Heart left ventricle (tissue), 16 donors: Measurements from ENCODE around the gene OGFRL1. TPM values are rescaled to one million over a fixed set of nuclear protein-coding genes. Genes with fewer than 3 reads are reported as not detected.
A peak's percentile ranks its signal among the peaks of the same experiment; 100 is the strongest.

Experiments
- ATAC-seq, 4 donors: fragments of 200-7000 bp; cut with Tn5 transposase; one replicate each; pipeline ENCODE4 v1.9.1; 2020 to 2022; ENCODE audit warnings: moderate library complexity in 4 of 4, mild to moderate bottlenecking in 3 of 4, moderate number of reproducible peaks in 1 of 4
- DNase-seq, 5 donors: peaks; one replicate each; pipeline ENCODE4 v3.0.0-alpha.2; 2020
- H3K27ac ChIP-seq, 12 donors: fragments of 200-600 bp; sonication (generic) in 4 of 12; one replicate each; pipeline versions ENCODE4 v1.5.0 to v1.8.0; 2016 to 2022; ENCODE audit warnings: mild to moderate bottlenecking in 2 of 12
- H3K27me3 ChIP-seq, 9 donors: fragments of 200-600 bp; sonication (generic) in 2 of 9; one replicate each; pipeline versions ENCODE4 v1.5.1 to v1.8.0; 2016 to 2022; ENCODE audit warnings: mild to moderate bottlenecking in 3 of 9
- H3K36me3 ChIP-seq, 9 donors: fragments of 200-600 bp; sonication (generic) in 2 of 9; one replicate each; pipeline versions ENCODE4 v1.5.0 to v1.8.0; 2018 to 2022; ENCODE audit warnings: mild to moderate bottlenecking in 2 of 9
- H3K4me1 ChIP-seq, 12 donors: fragments of 200-600 bp; sonication (generic) in 4 of 12; one replicate each; pipeline versions ENCODE4 v1.5.0 to v1.8.0; 2016 to 2022; ENCODE audit warnings: mild to moderate bottlenecking in 3 of 12
- H3K4me3 ChIP-seq, 12 donors: fragments of 200-600 bp; sonication (generic) in 4 of 12; one replicate each; pipeline versions ENCODE4 v1.5.0 to v1.8.0; 2017 to 2022; ENCODE audit warnings: mild to moderate bottlenecking in 9 of 12, moderate library complexity in 4 of 12
- H3K9me3 ChIP-seq, 12 donors: fragments of 200-600 bp; sonication (generic) in 4 of 12; one replicate each; pipeline versions ENCODE4 v1.5.0 to v1.8.0; 2016 to 2022; ENCODE audit warnings: mild to moderate bottlenecking in 1 of 12
- CTCF ChIP-seq, 12 donors: fragments of 200-600 bp; sonication (generic) in 4 of 12; IDR thresholded peaks; one replicate each; pipeline versions ENCODE4 v1.5.0 to v1.8.0; 2018 to 2022; ENCODE audit warnings: antibody characterized with exemption in 12 of 12, mild to moderate bottlenecking in 5 of 12
- POLR2A ChIP-seq, 2 donors: fragments of 450-650 bp; IDR thresholded peaks; one replicate each; pipeline ENCODE4 v1.6.1; 2017; ENCODE audit warnings: antibody characterized with exemption in 2 of 2, mild to moderate bottlenecking in 2 of 2, moderate library complexity in 2 of 2
- WGBS, 4 donors: extraction: QIAGEN DNeasy Blood & Tissue Kit in 2 of 4; methylation state at CpG; one replicate each; pipeline versions ENCODE4 v1.1.5 to v1.1.7; 2013 to 2018; 5-methylcytosine and 5-hydroxymethylcytosine counted together
- intact Hi-C, 10 donors: fragments of 100-400 bp; cut with DNase I; formaldehyde crosslinking; loops; one replicate each; pipeline versions ENCODE4 v1.11.1 to v1.14.2; 2022
- polyA plus RNA-seq, 2 donors: library from polyadenylated mRNA; stranded (reverse); fragments of 200-250 nt; gene quantifications; one replicate each; pipeline ENCODE4 v1.2.3, GENCODE V29; 2013
- total RNA-seq, 9 donors: library from RNA; depleted of rRNA in 2 of 9; stranded (reverse); fragments of >200 nt in 2 of 9; fragmentation: NEBNext Ultra II Directional in 3 of 9; extraction: Animal tissue kit (Norgen Biotek cat#: 25700) in 3 of 9; gene quantifications; one replicate each; pipeline versions ENCODE4 v1.1.0 to v1.2.4, GENCODE V29; 2016 to 2023
- donor health status: ischemic (EF 13 %, LVEDD 7.1; RV severe dilation, severe dysfunction).
- donor health status: healthy with polysubstance abuse.
- donor health status: DM: no; HTN: yes; CAD: no.
- donor health status: DM: no; HTN: no; CAD: no.
- donor health status: ischemic (EF 25% LVEDD 6.9; RV normal size, moderate dysfunction).
- donor health status: ischemic (EF 25% LVEDD 5.7; RV mildly dilated, moderate dysfunction).
- donor health status: healthy.
- donor health status: DM: yes; HTN: yes; CAD: no.
- donor health status: ischemic (EF 35%, LVEDD 5.7; RV mildly dilated, moderate dysfunction).
- donor health status: nonischemic (EF 11% LVEDD 7.7; RV severe dilation, severe dysfunction).
- donor health status: DM: yes; HTN: yes; CAD: no.
- donor health status: PGD.
- donor health status: ischemic (EF 29% LVEDD 5.4; RV normal size, mild dysfunction).
- donor health status: nonischemic (EF 23%, LVEDD 6.1; RV moderate dilation, normal function).

The OGFRL1 gene
- total and polyA plus RNA-seq, 11 donors = 2.7 to 18.5 (median 7.7) TPM

- peaks cover 0 to 52% (median 24%) of the 10 kb centered on the region in 12 donors for H3K4me1 ChIP-seq
- H3K9me3 ChIP-seq = no peaks in the 10 kb centered on the region
Observed at GRCh38 chr6:71287038-71287437, 1.6 kb upstream of the OGFRL1 start.

GRCh38 chr6:71287926-71288227, 734 bp upstream of the OGFRL1 start:
- intact Hi-C loops = loop anchor here in 7 of 10 donors (2.0 to 10.0 kb wide), 7 partner anchors 37 to 197 kb away; no protein-coding TSS in a partner anchor
- Histone ChIP-seq H3K4me1 (peaks cover 0 to 60% (median 25%) of the 10 kb centered on the region in 12 donors), H3K4me3 (peak overlapping the region in 11 of 12 donors; percentile 66 to 91 (median 77)), H3K27me3 (no peaks in the 10 kb centered on the region), H3K9me3 (no peaks in the 10 kb centered on the region), H3K27ac (peak overlapping the region; percentile 85 to 98 (median 94)), H3K36me3 (peaks cover 0 to 2% (median 0%) of the 10 kb centered on the region in 9 donors)
- peak; percentile 3 to 28 (median 16) for ATAC-seq
- no peak for TF ChIP-seq POLR2A (IDR thresholded peaks at IDR 0.05)
- no peak for TF ChIP-seq CTCF (IDR thresholded peaks at IDR 0.05)
- no peak for DNase-seq
- 19 to 31% (median 28%) methylated on average over 5 of the region's 5 CpGs for WGBS, 4 donors

More at GRCh38 chr6:71287038-71287437, 1.6 kb upstream of the OGFRL1 start:
- TF ChIP-seq POLR2A (IDR thresholded peaks at IDR 0.05) (no peak), CTCF (IDR thresholded peaks at IDR 0.05) (no peak)
- peak overlapping the region in 11 of 12 donors; percentile 16 to 98 (median 94) for H3K27ac ChIP-seq
- no peaks in the 10 kb centered on the region for H3K27me3 ChIP-seq
- peak overlapping the region in 2 of 12 donors; percentile 67 to 91 for H3K4me3 ChIP-seq
- intact Hi-C loops = loop anchor here in 7 of 10 donors (2.0 to 10.0 kb wide), 7 partner anchors 36 to 198 kb away; no protein-coding TSS in a partner anchor
- no peaks in the 10 kb centered on the region for H3K36me3 ChIP-seq
- DNase-seq (peak in 3 of 5 donors; percentile 25 to 39 (median 34)), ATAC-seq (peak in 3 of 4 donors; percentile 10 to 54 (median 18))
- 74 to 90% (median 79%) methylated on average over 7 of the region's 7 CpGs for WGBS, 4 donors

GRCh38 chr6:71289039-71289801, 609 bp downstream of the OGFRL1 start:
- peaks cover 0 to 16% (median 0%) of the 10 kb centered on the region in 9 donors for H3K36me3 ChIP-seq
- peak; percentile 11 to 73 (median 46) for DNase-seq
- no peaks in the 10 kb centered on the region for H3K9me3 ChIP-seq
- H3K4me1 ChIP-seq = peaks cover 0 to 73% (median 29%) of the 10 kb centered on the region in 12 donors
- intact Hi-C loops = loop anchor here in 8 of 10 donors (1.0 to 10.0 kb wide), 8 partner anchors 38 to 196 kb away; no protein-coding TSS in a partner anchor
- TF ChIP-seq CTCF (IDR thresholded peaks at IDR 0.05) = peak in 1 of 12 donors; percentile 2
- TF ChIP-seq POLR2A (IDR thresholded peaks at IDR 0.05) = no peak
- 3 to 9% (median 5%) methylated on average over 20 to 57 of the region's 57 CpGs for WGBS, 4 donors
- peak overlapping the region; percentile 85 to 98 (median 94) for H3K27ac ChIP-seq
- peak overlapping the region; percentile 55 to 91 (median 76) for H3K4me3 ChIP-seq
- ATAC-seq = peak in 2 of 4 donors; percentile 24 to 35
- no peaks in the 10 kb centered on the region for H3K27me3 ChIP-seq

- peak overlapping the region in 10 of 12 donors; percentile 32 to 98 (median 94) for H3K27ac ChIP-seq
- WGBS, 4 donors = 65 to 85% (median 70%) methylated on average over 5 of the region's 5 CpGs
- H3K9me3 ChIP-seq = no peaks in the 10 kb centered on the region
- TF ChIP-seq CTCF (IDR thresholded peaks at IDR 0.05) (no peak), POLR2A (IDR thresholded peaks at IDR 0.05) (no peak)
- H3K36me3 ChIP-seq = peaks cover 0 to 20% (median 5%) of the 10 kb centered on the region in 9 donors
- H3K4me3 ChIP-seq = peak overlapping the region in 11 of 12 donors; percentile 66 to 91 (median 77)
- ATAC-seq = no peak
- intact Hi-C loops = loop anchor here in 8 of 10 donors (1.0 to 10.0 kb wide), 9 partner anchors 39 to 195 kb away; no protein-coding TSS in a partner anchor
- no peak for DNase-seq
- peaks cover 0 to 78% (median 30%) of the 10 kb centered on the region in 12 donors for H3K4me1 ChIP-seq
- H3K27me3 ChIP-seq = no peaks in the 10 kb centered on the region
Observed at GRCh38 chr6:71289802-71290175, 1.2 kb downstream of the OGFRL1 start.
